ENCODE results near the gene CUX1.

DNA sequence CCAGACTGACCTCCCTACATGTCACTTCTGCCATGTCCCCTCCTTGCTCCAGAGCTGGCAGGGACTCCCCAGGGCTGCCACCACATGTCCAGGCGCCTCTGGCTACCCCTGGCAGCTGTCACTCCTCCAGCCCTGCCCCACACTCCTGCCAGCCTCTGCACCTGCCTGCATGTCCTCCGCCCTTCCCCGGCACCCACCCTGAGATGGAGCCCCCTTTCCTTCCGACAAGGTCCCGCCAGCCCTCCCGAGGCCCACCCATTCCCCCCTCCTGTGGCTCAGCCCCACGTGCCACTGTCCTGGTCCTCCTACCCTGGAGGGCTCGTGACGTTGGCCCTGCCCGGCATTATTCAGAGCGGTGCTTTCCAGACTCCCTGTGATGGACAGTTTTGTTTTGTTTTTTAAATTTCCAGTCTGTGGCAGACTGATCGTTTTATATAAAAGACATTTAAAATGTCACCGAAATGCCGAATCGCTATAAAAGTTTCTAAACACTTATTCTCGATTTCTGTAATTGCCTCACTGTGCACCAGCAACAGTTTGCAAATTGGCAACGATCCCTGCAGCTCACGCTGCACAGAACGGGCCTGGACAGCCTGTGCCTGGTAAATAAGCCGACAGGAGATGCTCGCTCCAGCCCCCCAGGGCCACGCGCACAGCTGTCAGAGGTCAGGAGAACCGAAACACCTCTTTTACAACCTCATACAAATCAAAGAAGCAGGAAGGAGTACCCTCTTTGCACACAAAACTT, 358.2 kb downstream of the CUX1 start:
- TF ChIP-seq, protein P1, sequence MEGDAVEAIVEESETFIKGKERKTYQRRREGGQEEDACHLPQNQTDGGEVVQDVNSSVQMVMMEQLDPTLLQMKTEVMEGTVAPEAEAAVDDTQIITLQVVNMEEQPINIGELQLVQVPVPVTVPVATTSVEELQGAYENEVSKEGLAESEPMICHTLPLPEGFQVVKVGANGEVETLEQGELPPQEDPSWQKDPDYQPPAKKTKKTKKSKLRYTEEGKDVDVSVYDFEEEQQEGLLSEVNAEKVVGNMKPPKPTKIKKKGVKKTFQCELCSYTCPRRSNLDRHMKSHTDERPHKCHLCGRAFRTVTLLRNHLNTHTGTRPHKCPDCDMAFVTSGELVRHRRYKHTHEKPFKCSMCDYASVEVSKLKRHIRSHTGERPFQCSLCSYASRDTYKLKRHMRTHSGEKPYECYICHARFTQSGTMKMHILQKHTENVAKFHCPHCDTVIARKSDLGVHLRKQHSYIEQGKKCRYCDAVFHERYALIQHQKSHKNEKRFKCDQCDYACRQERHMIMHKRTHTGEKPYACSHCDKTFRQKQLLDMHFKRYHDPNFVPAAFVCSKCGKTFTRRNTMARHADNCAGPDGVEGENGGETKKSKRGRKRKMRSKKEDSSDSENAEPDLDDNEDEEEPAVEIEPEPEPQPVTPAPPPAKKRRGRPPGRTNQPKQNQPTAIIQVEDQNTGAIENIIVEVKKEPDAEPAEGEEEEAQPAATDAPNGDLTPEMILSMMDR (IDR thresholded peaks at IDR 0.05; ENCODE audit: insufficient read depth, low read depth, low read length): no peak
- TF ChIP-seq EZH2 (IDR thresholded peaks at IDR 0.05; ENCODE audit: insufficient read depth, low read length): no peak

All from astrocyte (in vitro differentiated cells and primary cell).